NCI-H146 treated with DMSO at 0.1 percent for 48 hours (cell line): ENCODE data around the gene HMGCS2.

Experiments
- DNase-seq: peaks from one replicate; lab custom pipeline; 2025; ENCODE audit not compliant: unreplicated experiment; lab: John Stamatoyannopoulos, UW

Gene HMGCS2

DNA sequence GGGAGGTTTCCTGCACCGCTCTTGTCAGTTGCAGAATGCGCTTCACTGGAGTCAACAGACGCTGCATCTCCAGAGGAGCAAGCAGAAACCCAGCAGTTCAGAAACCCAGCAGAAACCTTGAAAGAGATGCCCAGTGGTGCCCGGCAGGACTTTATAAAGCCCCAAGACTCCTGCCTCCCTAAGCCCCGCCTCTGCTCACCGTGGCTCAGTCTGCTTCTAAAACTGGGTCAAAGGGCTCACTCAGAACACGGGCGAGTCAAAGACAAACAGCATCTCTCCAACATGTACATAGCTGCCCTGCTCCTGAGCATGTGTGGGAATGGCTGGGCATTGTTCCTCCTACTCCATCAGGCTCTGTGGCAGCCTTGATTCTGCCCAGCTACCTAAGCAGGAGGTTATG lies at the start of gene HMGCS2:
Gene HMGCS2 (minus strand): TSS at position 128 of the 400 bp plus-strand sequence. CDS start 61 bp downstream, at position 67.
- DNase-seq = no peak

- no peak for DNase-seq
Measured at GRCh38 chr1:119818181-119818580, 49.5 kb upstream of the HMGCS2 start.

GRCh38 chr1:119816407-119816806 lies 47.7 kb upstream of the HMGCS2 start:
- no peak for DNase-seq

GRCh38 chr1:119815928-119816327 lies 47.2 kb upstream of the HMGCS2 start:
- DNase-seq = no peak

GRCh38 chr1:119815361-119815760 lies 46.7 kb upstream of the HMGCS2 start:
- DNase-seq = no peak

- no peak for DNase-seq
Measured at GRCh38 chr1:119814288-119814687, 45.6 kb upstream of the HMGCS2 start.

- no peak for DNase-seq
Measured at GRCh38 chr1:119811985-119812557, 43.4 kb upstream of the HMGCS2 start.

DNA sequence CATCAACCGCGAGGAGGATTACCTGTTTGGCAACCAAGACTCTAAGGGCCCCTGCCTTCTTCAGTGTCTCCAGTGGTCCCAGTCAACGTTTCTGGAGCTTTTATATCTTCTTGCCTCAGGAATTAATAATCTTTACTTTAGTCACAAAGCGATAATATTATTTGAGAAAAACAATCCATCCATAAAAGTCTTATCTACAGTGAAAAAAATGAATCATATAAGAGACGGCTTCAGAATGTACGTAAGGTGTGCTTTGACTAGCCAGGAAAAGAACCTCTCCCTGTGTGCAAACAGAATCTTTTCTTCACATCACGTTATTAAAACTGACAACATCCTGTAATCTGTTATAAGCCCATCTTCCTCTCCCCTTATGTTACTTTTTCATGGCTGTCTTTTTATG lies 42.7 kb upstream of the HMGCS2 start, which contains the start of gene REG4:
Gene REG4 (minus strand): TSS at position 74 of the 400 bp plus-strand sequence. CDS start 2,691 bp downstream, outside the sequence.
- DNase-seq = no peak

- peak; percentile 46 for DNase-seq
Measured at GRCh38 chr1:119808972-119809550, 40.4 kb upstream of the HMGCS2 start.

GRCh38 chr1:119808491-119808890 lies 39.8 kb upstream of the HMGCS2 start:
- no peak for DNase-seq

- no peak for DNase-seq
Measured at GRCh38 chr1:119806489-119806888, 37.8 kb upstream of the HMGCS2 start.

- no peak for DNase-seq
Measured at GRCh38 chr1:119805746-119806145, 37.0 kb upstream of the HMGCS2 start.

DNA sequence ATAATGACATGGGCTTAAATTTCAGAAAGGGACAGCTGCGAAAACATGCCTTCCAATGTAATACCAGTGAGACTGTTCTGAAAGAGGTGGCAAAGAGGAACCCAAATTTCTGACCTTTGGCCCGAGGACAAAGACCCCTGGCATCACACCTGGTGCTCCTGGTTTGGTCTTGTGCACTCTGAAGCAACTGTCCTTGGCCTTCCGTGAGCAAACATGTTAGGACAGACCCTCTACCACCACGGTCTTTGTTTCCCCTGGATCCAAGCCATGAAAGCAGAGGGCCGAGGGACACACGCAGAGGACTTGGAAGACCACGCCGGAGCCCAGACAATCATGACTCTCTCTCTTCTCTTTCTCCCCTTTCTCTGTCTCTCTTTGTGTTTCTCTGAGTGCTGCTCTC lies 36.5 kb upstream of the HMGCS2 start:
- DNase-seq = no peak

GRCh38 chr1:119799599-119800177 lies 31.0 kb upstream of the HMGCS2 start:
- DNase-seq = no peak

- DNase-seq = no peak
Measured at GRCh38 chr1:119799003-119799402, 30.3 kb upstream of the HMGCS2 start.

DNA sequence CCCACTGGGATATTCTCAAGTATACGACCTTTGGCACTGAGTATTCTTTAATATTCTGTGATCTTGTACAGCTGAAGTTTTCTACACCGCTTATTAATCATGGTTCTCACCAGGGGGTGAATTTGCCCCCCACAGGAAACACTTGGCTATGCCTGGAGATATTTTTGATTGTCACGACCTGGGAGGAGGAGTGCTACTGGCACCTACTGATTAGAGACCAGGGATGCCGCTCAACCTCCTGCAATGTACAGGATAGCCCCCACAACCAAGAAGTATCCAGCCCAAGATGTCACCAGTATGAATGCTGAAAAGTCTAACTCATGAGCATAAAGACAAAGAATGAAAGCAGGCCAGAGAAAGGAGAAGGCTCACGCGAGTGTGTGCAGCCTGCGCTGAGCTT lies 28.9 kb upstream of the HMGCS2 start:
- no peak for DNase-seq

- no peak for DNase-seq
Measured at GRCh38 chr1:119797162-119797561, 28.5 kb upstream of the HMGCS2 start.

DNA sequence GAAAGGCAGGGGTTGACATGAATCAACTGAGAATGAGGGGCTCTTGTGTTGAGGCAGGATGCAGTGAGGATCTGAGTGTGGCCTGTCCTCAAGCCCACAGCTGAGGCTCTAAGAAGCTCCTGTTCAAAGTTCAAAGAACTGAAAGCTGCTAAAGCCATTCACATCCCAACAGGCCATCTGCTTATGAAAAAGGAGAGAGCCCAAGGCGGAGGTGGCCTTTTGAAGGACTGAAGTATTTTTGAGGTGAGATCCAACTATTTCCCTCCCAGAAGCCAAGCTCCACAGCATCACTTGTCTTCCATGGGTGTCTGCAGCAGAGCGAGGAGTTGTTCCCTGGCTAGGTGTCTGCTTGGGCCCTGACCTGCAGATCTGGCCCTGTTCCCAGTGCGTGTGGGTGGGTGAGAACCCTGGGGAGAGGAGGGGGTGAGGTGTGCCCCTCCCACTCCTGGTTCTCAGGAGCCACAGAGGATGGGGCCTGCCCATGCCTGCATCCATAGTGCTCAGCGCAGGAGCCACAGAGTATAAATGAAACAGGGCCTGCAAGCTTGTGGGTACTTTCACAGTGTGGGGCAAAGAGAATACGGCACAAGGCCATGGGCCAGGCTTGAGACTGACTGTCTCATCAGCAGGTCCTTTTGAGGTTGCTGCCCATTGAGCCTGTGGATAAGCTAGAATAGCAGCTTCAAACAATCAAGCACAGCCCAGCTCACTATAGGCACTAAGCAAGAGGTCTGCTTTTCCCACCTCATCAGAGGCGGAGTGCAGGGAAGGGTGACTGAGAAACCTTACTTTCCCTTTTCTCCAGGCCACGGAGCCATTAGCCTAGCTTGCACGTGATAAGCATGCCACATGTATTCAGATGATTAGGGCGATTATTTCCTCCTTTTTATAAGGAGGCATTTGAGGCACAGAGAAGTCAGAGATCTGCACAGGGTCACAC lies 26.8 kb upstream of the HMGCS2 start:
- no peak for DNase-seq

- no peak for DNase-seq
Measured at GRCh38 chr1:119794876-119795240, 26.2 kb upstream of the HMGCS2 start.

GRCh38 chr1:119794230-119794875 lies 25.6 kb upstream of the HMGCS2 start:
- DNase-seq = no peak

- no peak for DNase-seq
Measured at GRCh38 chr1:119791377-119791776, 22.7 kb upstream of the HMGCS2 start.
